Measurements from ENCODE around the gene TCF7.

DNA sequence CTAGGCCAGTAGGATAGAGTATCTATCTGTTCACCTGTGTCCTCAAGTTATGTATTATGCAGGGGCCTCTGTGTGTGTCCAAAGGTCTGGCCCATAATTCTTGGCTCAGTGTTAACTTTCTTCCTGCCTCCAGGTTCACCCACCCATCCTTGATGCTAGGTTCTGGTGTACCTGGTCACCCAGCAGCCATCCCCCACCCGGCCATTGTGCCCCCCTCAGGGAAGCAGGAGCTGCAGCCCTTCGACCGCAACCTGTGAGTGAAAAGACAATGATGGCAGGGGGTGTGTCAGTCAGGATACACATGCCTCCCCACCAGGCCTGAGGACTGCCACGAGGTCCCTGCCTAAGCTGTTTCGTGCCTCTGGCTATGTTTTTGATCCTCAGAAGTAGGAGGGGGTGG is 27.6 kb downstream of the TCF7 start:
- TF ChIP-seq, protein P1, sequence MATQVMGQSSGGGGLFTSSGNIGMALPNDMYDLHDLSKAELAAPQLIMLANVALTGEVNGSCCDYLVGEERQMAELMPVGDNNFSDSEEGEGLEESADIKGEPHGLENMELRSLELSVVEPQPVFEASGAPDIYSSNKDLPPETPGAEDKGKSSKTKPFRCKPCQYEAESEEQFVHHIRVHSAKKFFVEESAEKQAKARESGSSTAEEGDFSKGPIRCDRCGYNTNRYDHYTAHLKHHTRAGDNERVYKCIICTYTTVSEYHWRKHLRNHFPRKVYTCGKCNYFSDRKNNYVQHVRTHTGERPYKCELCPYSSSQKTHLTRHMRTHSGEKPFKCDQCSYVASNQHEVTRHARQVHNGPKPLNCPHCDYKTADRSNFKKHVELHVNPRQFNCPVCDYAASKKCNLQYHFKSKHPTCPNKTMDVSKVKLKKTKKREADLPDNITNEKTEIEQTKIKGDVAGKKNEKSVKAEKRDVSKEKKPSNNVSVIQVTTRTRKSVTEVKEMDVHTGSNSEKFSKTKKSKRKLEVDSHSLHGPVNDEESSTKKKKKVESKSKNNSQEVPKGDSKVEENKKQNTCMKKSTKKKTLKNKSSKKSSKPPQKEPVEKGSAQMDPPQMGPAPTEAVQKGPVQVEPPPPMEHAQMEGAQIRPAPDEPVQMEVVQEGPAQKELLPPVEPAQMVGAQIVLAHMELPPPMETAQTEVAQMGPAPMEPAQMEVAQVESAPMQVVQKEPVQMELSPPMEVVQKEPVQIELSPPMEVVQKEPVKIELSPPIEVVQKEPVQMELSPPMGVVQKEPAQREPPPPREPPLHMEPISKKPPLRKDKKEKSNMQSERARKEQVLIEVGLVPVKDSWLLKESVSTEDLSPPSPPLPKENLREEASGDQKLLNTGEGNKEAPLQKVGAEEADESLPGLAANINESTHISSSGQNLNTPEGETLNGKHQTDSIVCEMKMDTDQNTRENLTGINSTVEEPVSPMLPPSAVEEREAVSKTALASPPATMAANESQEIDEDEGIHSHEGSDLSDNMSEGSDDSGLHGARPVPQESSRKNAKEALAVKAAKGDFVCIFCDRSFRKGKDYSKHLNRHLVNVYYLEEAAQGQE (IDR thresholded peaks at IDR 0.05), result no peak
- TF ChIP-seq, protein P2, sequence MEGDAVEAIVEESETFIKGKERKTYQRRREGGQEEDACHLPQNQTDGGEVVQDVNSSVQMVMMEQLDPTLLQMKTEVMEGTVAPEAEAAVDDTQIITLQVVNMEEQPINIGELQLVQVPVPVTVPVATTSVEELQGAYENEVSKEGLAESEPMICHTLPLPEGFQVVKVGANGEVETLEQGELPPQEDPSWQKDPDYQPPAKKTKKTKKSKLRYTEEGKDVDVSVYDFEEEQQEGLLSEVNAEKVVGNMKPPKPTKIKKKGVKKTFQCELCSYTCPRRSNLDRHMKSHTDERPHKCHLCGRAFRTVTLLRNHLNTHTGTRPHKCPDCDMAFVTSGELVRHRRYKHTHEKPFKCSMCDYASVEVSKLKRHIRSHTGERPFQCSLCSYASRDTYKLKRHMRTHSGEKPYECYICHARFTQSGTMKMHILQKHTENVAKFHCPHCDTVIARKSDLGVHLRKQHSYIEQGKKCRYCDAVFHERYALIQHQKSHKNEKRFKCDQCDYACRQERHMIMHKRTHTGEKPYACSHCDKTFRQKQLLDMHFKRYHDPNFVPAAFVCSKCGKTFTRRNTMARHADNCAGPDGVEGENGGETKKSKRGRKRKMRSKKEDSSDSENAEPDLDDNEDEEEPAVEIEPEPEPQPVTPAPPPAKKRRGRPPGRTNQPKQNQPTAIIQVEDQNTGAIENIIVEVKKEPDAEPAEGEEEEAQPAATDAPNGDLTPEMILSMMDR (IDR thresholded peaks at IDR 0.05; ENCODE audit: low read depth, low read length, missing input control), result no peak
- no peak for TF ChIP-seq YY1 (IDR thresholded peaks at IDR 0.05)
- no peak for TF ChIP-seq TAF1 (conservative IDR thresholded peaks at IDR 0.05)
- no peak for TF ChIP-seq GABPA (IDR thresholded peaks at IDR 0.05 in 1 of 2, conservative IDR thresholded peaks at IDR 0.05 in 1 of 2)
- TF ChIP-seq, protein P3, sequence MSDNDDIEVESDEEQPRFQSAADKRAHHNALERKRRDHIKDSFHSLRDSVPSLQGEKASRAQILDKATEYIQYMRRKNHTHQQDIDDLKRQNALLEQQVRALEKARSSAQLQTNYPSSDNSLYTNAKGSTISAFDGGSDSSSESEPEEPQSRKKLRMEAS (IDR thresholded peaks at IDR 0.05), result no peak
- TF ChIP-seq, protein P4, sequence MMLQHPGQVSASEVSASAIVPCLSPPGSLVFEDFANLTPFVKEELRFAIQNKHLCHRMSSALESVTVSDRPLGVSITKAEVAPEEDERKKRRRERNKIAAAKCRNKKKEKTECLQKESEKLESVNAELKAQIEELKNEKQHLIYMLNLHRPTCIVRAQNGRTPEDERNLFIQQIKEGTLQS (IDR thresholded peaks at IDR 0.05), result no peak
- no peak for TF ChIP-seq RAD21 (IDR thresholded peaks at IDR 0.05)
- no peak for TF ChIP-seq HNF4G (IDR thresholded peaks at IDR 0.05)
- no peak for TF ChIP-seq NR2F2 (IDR thresholded peaks at IDR 0.05)
- TF ChIP-seq JUND (IDR thresholded peaks at IDR 0.05), result no peak
- TF ChIP-seq SP1 (IDR thresholded peaks at IDR 0.05), result no peak

Measured in liver (tissue), 3 donors.